ENCODE results near the gene MICALL1. TPM values are rescaled to one million over a fixed set of nuclear protein-coding genes. Genes with fewer than 3 reads are reported as not detected.

MICALL1 gene
- total and polyA plus RNA-seq, 8 donors = 8.8 to 22.3 (median 19.2) TPM

- WGBS, 2 donors = 94 to 96% methylated on average over 18 of the region's 18 CpGs
- ATAC-seq (no peak), FAIRE-seq (no peak), DNase-seq (no peak)
- Histone ChIP-seq H3K27ac (no peak overlapping the region), H3K9me3 (no peaks in the 10 kb centered on the region), H3K4me1 (peaks cover 0 to 8% (median 0%) of the 10 kb centered on the region in 3 donors), H3K27me3 (no peaks in the 10 kb centered on the region), H3K4me3 (no peak overlapping the region), H3K36me3 (peaks cover 0 to 29% (median 4%) of the 10 kb centered on the region in 3 donors)
- no peak for TF ChIP-seq CTCF (IDR thresholded peaks at IDR 0.05)
- intact Hi-C loops (cut with DNase I) = no loop called here
Measured at GRCh38 chr22:37959231-37959825, 53.2 kb downstream of the MICALL1 start.

- Histone ChIP-seq H3K27me3 (no peaks in the 10 kb centered on the region), H3K4me3 (no peak overlapping the region), H3K4me1 (no peaks in the 10 kb centered on the region), H3K36me3 (peaks cover 0 to 29% (median 4%) of the 10 kb centered on the region in 3 donors), H3K9me3 (no peaks in the 10 kb centered on the region), H3K27ac (no peak overlapping the region)
- FAIRE-seq (no peak), DNase-seq (no peak), ATAC-seq (no peak)
- TF ChIP-seq CTCF (IDR thresholded peaks at IDR 0.05) = no peak
- intact Hi-C loops (cut with DNase I) = loop anchor here in 2 of 3 donors (10.0 kb wide), 1 partner anchor 146 kb away; no protein-coding TSS in a partner anchor
- WGBS, 2 donors = 96 to 100% methylated on average over 4 of the region's 4 CpGs
Measured at GRCh38 chr22:37961062-37961461, 55.0 kb downstream of the MICALL1 start.

GRCh38 chr22:37965940-37966664, 60.0 kb downstream of the MICALL1 start:
- DNase-seq = no peak
- Histone ChIP-seq H3K27ac (no peak overlapping the region), H3K4me3 (no peak overlapping the region), H3K4me1 (no peaks in the 10 kb centered on the region), H3K9me3 (no peaks in the 10 kb centered on the region), H3K27me3 (no peaks in the 10 kb centered on the region), H3K36me3 (peaks cover 4 to 13% (median 7%) of the 10 kb centered on the region in 3 donors)
- FAIRE-seq = no peak
- intact Hi-C loops (cut with DNase I) = loop anchor here in 2 of 3 donors (10.0 kb wide), 1 partner anchor 151 kb away; no protein-coding TSS in a partner anchor
- 70 to 75% methylated on average over 9 of the region's 9 CpGs for WGBS, 2 donors
- ATAC-seq = no peak
- TF ChIP-seq CTCF (IDR thresholded peaks at IDR 0.05) = no peak

GRCh38 chr22:37967147-37967546, 61.0 kb downstream of the MICALL1 start:
- H3K36me3 ChIP-seq = peaks cover 4 to 13% (median 7%) of the 10 kb centered on the region in 3 donors
- no peak overlapping the region for H3K4me3 ChIP-seq
- H3K9me3 ChIP-seq = no peaks in the 10 kb centered on the region
- no peak for DNase-seq
- no peak for FAIRE-seq
- WGBS, 2 donors = 48 to 100% methylated on average over 1 of the region's 1 CpG
- H3K27ac ChIP-seq = no peak overlapping the region
- no peak for ATAC-seq
- H3K27me3 ChIP-seq = no peaks in the 10 kb centered on the region
- H3K4me1 ChIP-seq = no peaks in the 10 kb centered on the region
- intact Hi-C loops (cut with DNase I) = loop anchor here in 2 of 3 donors (10.0 kb wide), 1 partner anchor 152 kb away; no protein-coding TSS in a partner anchor
- no peak for TF ChIP-seq CTCF (IDR thresholded peaks at IDR 0.05)
